IMR-90 (cell line): ENCODE results near the gene CXCR2. TPM values are rescaled to one million over a fixed set of nuclear protein-coding genes. Genes with fewer than 3 reads are reported as not detected.

ENCODE experiments used
- ATAC-seq: fragments of 200-7000 bp; cut with Tn5 transposase; 2 replicates; pipeline ENCODE4 v1.9.1; 2020; ENCODE audit warnings: low read depth, mild to moderate bottlenecking, moderate library complexity
- BruUV-seq: library from RNA; stranded (reverse); fragments of 400-500 nt; replicated peaks from 2 replicates; lab custom pipeline; 2021; lab: Mats Ljungman, UMichigan
- CTCF ChIA-PET: fragments of 300-600 bp; formaldehyde crosslinking; extraction: SDS; loops from one replicate; lab custom pipeline; 2021; ENCODE audit warnings: antibody characterized with exemption; lab: Yijun Ruan, JAX
- POLR2A ChIA-PET: fragments of 300-600 bp; sonication (Branson Sonifier 250); formaldehyde crosslinking; loops from one replicate; lab custom pipeline; 2022; ENCODE audit warnings: antibody characterized with exemption; ENCODE audit not compliant: unreplicated experiment; lab: Charles Lee
- DNase-seq: peaks from one replicate; pipeline ENCODE4 v3.0.0; 2013
- H2AFZ ChIP-seq: replicated peaks from 2 replicates; pipeline ENCODE3; 2013; ENCODE audit warnings: low read length, mild to moderate bottlenecking; ENCODE audit not compliant: poor library complexity
- H2AK5ac ChIP-seq: 2 replicates; pipeline ENCODE4 v1.6.1; 2013; ENCODE audit warnings: low read depth, low read length, inconsistent platforms
- H2AK9ac ChIP-seq: replicated peaks from 2 replicates; pipeline ENCODE3; 2013; ENCODE audit warnings: mild to moderate bottlenecking, low read depth, low read length, moderate library complexity; ENCODE audit not compliant: poor library complexity
- H2BK120ac ChIP-seq: 2 replicates; pipeline ENCODE4 v1.6.1; 2013; ENCODE audit warnings: low read depth, low read length, inconsistent platforms
- H2BK15ac ChIP-seq: 3 replicates; pipeline ENCODE4 v1.6.1; 2013; ENCODE audit warnings: low read depth, low read length, inconsistent platforms
- H2BK20ac ChIP-seq: 2 replicates; pipeline ENCODE4 v1.6.1; 2013; ENCODE audit warnings: low read depth, mild to moderate bottlenecking, inconsistent platforms, low read length, moderate library complexity
- H2BK5ac ChIP-seq: 2 replicates; pipeline ENCODE4 v1.6.1; 2013; ENCODE audit warnings: mild to moderate bottlenecking, low read depth, low read length, inconsistent platforms; ENCODE audit not compliant: poor library complexity, severe bottlenecking
- H3K14ac ChIP-seq: replicated peaks from 2 replicates; pipeline ENCODE4 v1.6.1; 2013; ENCODE audit warnings: low read depth, low read length, inconsistent platforms
- H3K18ac ChIP-seq: 2 replicates; pipeline ENCODE4 v1.6.1; 2013; ENCODE audit warnings: low read depth, low read length, control low read depth
- H3K23ac ChIP-seq: 2 replicates; pipeline ENCODE4 v1.6.1; 2013; ENCODE audit warnings: low read depth, low read length, inconsistent platforms
- H3K27ac ChIP-seq: 2 replicates; pipeline ENCODE4 v1.5.1; 2013; ENCODE audit warnings: mild to moderate bottlenecking, control low read depth, low read length; ENCODE audit not compliant: insufficient read depth
- H3K27me3 ChIP-seq: 2 replicates; pipeline ENCODE4 v1.6.1; 2013; ENCODE audit warnings: low read length; ENCODE audit not compliant: control insufficient read depth, insufficient read depth
- H3K36me3 ChIP-seq: 2 replicates; pipeline ENCODE4 v1.6.1; 2013; ENCODE audit warnings: low read length, mixed read lengths; ENCODE audit not compliant: control insufficient read depth, insufficient read depth
- H3K4ac ChIP-seq: 2 replicates; pipeline ENCODE4 v1.6.1; 2013; ENCODE audit warnings: low read depth, low read length, inconsistent platforms
- H3K4me1 ChIP-seq: 2 replicates; pipeline ENCODE4 v1.6.1; 2013; ENCODE audit warnings: low read length, mixed read lengths; ENCODE audit not compliant: control insufficient read depth, insufficient read depth
- H3K4me2 ChIP-seq: 2 replicates; pipeline ENCODE4 v1.6.1; 2013; ENCODE audit warnings: low read depth, mild to moderate bottlenecking, control low read depth, low read length, moderate library complexity
- H3K4me3 ChIP-seq: 2 replicates; pipeline ENCODE4 v1.5.1; 2013; ENCODE audit warnings: low read depth, mild to moderate bottlenecking, control low read depth, low read length, moderate library complexity; ENCODE audit not compliant: insufficient read depth
- H3K56ac ChIP-seq: 2 replicates; pipeline ENCODE4 v1.6.1; 2013; ENCODE audit warnings: low read length, inconsistent platforms; ENCODE audit not compliant: insufficient read depth; ENCODE audit errors: extremely low read depth
- H3K79me1 ChIP-seq, 2 experiments: 2 replicates each; pipeline ENCODE4 v1.6.1; 2013; ENCODE audit warnings: low read length in 2 of 2, inconsistent platforms in 1 of 2, low read depth in 1 of 2
- H3K9ac ChIP-seq: 2 replicates; pipeline ENCODE4 v1.6.1; 2013; ENCODE audit warnings: low read depth, low read length, control low read depth
- H3K9me1 ChIP-seq: 2 replicates; pipeline ENCODE4 v1.6.1; 2013; ENCODE audit warnings: low read length, inconsistent platforms; ENCODE audit not compliant: insufficient read depth
- H3K9me3 ChIP-seq: 2 replicates; pipeline ENCODE4 v1.6.1; 2013; ENCODE audit warnings: low read length; ENCODE audit not compliant: control insufficient read depth, insufficient read depth
- H4K20me1 ChIP-seq: 2 replicates; pipeline ENCODE4 v1.6.1; 2013; ENCODE audit warnings: low read length, inconsistent platforms; ENCODE audit not compliant: insufficient read depth
- H4K5ac ChIP-seq: 2 replicates; pipeline ENCODE4 v1.6.1; 2013; ENCODE audit warnings: mild to moderate bottlenecking, low read depth, low read length, control low read depth
- H4K8ac ChIP-seq, 2 experiments: 2 replicates each; pipeline ENCODE4 v1.6.1; 2013; ENCODE audit warnings: low read depth in 2 of 2, low read length in 2 of 2, control low read depth in 1 of 2, inconsistent platforms in 1 of 2
- H4K91ac ChIP-seq: 2 replicates; pipeline ENCODE4 v1.6.1; 2013; ENCODE audit warnings: low read depth, low read length, inconsistent platforms; ENCODE audit not compliant: insufficient read depth
- BHLHE40 ChIP-seq: fragments of 150-350 bp; IDR thresholded peaks from 2 replicates; pipeline ENCODE4 v1.6.1; 2016; ENCODE audit warnings: mild to moderate bottlenecking, low read depth, low read length
- CEBPB ChIP-seq: IDR thresholded peaks from 2 replicates; pipeline ENCODE4 v1.6.1; 2012; ENCODE audit warnings: low read depth, low read length, improper control_type of control experiment
- CHD1 ChIP-seq: IDR thresholded peaks from 2 replicates; pipeline ENCODE4 v1.6.1; 2012; ENCODE audit warnings: low read depth, low read length, improper control_type of control experiment
- FOS ChIP-seq: fragments of 150-350 bp; IDR thresholded peaks from 2 replicates; pipeline ENCODE4 v1.6.1; 2016; ENCODE audit warnings: low read depth, low read length
- MAFK ChIP-seq: IDR thresholded peaks from 2 replicates; pipeline ENCODE4 v1.6.1; 2012; ENCODE audit warnings: low read depth, low read length, improper control_type of control experiment
- MAZ ChIP-seq: IDR thresholded peaks from 2 replicates; pipeline ENCODE4 v1.6.1; 2012; ENCODE audit warnings: low read depth, mild to moderate bottlenecking, low read length, improper control_type of control experiment, moderate library complexity, borderline replicate concordance
- MXI1 ChIP-seq: IDR thresholded peaks from 2 replicates; pipeline ENCODE4 v1.6.1; 2012; ENCODE audit warnings: low read depth, mild to moderate bottlenecking, low read length, moderate library complexity, borderline replicate concordance
- NFE2L2 ChIP-seq: fragments of 150-350 bp; IDR thresholded peaks from 2 replicates; pipeline ENCODE4 v1.6.1; 2016; ENCODE audit warnings: low read depth, mild to moderate bottlenecking, low read length
- POLR2A ChIP-seq: IDR thresholded peaks from 2 replicates; pipeline ENCODE4 v1.6.1; 2012; ENCODE audit warnings: mild to moderate bottlenecking, low read depth, low read length
- RAD21 ChIP-seq: IDR thresholded peaks from 2 replicates; pipeline ENCODE4 v1.6.1; 2012; ENCODE audit warnings: low read length, improper control_type of control experiment
- RCOR1 ChIP-seq: IDR thresholded peaks from 2 replicates; pipeline ENCODE4 v1.6.1; 2012; ENCODE audit warnings: mild to moderate bottlenecking, low read length, improper control_type of control experiment; ENCODE audit not compliant: insufficient replicate concordance
- RFX5 ChIP-seq: IDR thresholded peaks from 2 replicates; pipeline ENCODE4 v1.8.0; 2012; ENCODE audit warnings: low read depth, mild to moderate bottlenecking, low read length, moderate library complexity
- SMC3 ChIP-seq: fragments of 150-350 bp; IDR thresholded peaks from 2 replicates; pipeline ENCODE4 v1.6.1; 2016; ENCODE audit warnings: low read depth, mild to moderate bottlenecking, antibody characterized with exemption, low read length, moderate library complexity
- WGBS, 2 experiments: methylation state at CpG; one replicate each; pipeline versions ENCODE4 v1.1.5 to v1.1.7; 2013; ENCODE audit warnings: missing lambda C conversion rate in 2 of 2; ENCODE audit not compliant: insufficient read length in 1 of 2; ENCODE audit errors: extremely low coverage in 2 of 2; 5-methylcytosine and 5-hydroxymethylcytosine counted together
- dilution Hi-C: fragments of 300-500 bp; cut with HindIII; formaldehyde crosslinking; loops from one replicate; pipeline ENCODE4 v1.14.3; 2018; ENCODE audit warnings: low sequenced_read_pairs; ENCODE audit not compliant: unreplicated experiment
- in situ Hi-C: fragments of 300-500 bp; cut with MboI; formaldehyde crosslinking; loops from 3 replicates; pipeline ENCODE4 v1.14.3; 2019; ENCODE audit warnings: low sequenced_read_pairs, inconsistent platforms, mixed read lengths
- intact Hi-C: fragments of 100-400 bp; cut with micrococcal nuclease; formaldehyde crosslinking; loops from 2 replicates; pipeline ENCODE4 v1.10.0; 2022
- polyA plus RNA-seq, 3 experiments: library from polyadenylated mRNA; depleted of rRNA; stranded (reverse); fragments of >200 nt; gene quantifications; 2 replicates each; pipeline ENCODE4 v1.2.3, GENCODE V29; 2012; ENCODE audit warnings: low replicate concordance in 1 of 3
- total RNA-seq: library from RNA; depleted of rRNA; stranded (reverse); fragments of >200 nt; gene quantifications from 2 replicates; pipeline ENCODE4 v1.2.3, GENCODE V29; 2012
- TF ChIP-seq, protein P1 (sequence below): conservative IDR thresholded peaks from 2 replicates; pipeline ENCODE4 v1.5.1; 2012; ENCODE audit warnings: mild to moderate bottlenecking, low read depth, low read length, improper control_type of control experiment
- TF ChIP-seq, protein P2 (sequence below): fragments of 150-350 bp; IDR thresholded peaks from 2 replicates; pipeline ENCODE4 v1.6.1; 2017; ENCODE audit warnings: mild to moderate bottlenecking, antibody characterized with exemption, low read length, low read depth
- TF ChIP-seq, protein P3 (sequence below): fragments of 150-350 bp; IDR thresholded peaks from 2 replicates; pipeline ENCODE4 v1.6.1; 2016; ENCODE audit warnings: low read depth, mild to moderate bottlenecking, low read length, moderate library complexity, borderline replicate concordance

The CXCR2 gene
- total and polyA plus RNA-seq, 2 of the 4 experiments (the other 2 are of a cell fraction), result not detected

DNA sequence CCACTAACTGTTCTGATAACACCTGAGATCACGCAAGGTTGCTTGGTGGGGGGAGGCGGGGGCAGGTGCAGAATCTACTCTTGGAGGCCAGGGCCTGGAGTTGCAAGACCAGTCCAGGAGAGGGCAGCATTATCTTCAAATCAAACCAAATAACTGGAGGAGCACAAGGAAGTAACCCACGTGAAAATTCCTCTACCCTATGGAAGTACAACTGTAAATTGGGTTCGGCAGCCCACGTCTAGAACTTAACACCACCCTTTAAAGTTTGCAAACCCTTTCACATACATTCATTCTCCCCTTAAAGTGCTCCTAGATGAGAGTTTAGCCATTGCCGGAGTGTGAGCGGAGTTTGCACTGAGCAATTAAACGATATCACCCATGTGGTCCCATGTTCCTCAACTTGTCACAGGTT, 60.5 kb downstream of the CXCR2 start:
- Histone ChIP-seq H3K27ac (no peak overlapping the region), H2BK15ac (no peak overlapping the region), H2AK5ac (no peak overlapping the region), H3K23ac (no peak overlapping the region), H4K20me1 (no peaks in the 10 kb centered on the region), H2BK5ac (no peak overlapping the region), H3K79me1 (no peaks in the 10 kb centered on the region), H3K27me3 (peaks cover 33% of the 10 kb centered on the region), H3K4me2 (peak overlapping the region; percentile 46), H3K4me1 (no peaks in the 10 kb centered on the region; the same call in 1 of the 2 replicates), H3K18ac (no peak overlapping the region), H4K8ac (peak overlapping the region in 1 of 2 experiments; percentile 36; a peak in 2 of 4 replicates), H3K56ac (no peak overlapping the region), H3K14ac (no peak overlapping the region), H3K4me3 (no peak overlapping the region), H3K9me3 (no peaks in the 10 kb centered on the region), H3K4ac (no peak overlapping the region), H2BK120ac (no peak overlapping the region), H4K5ac (no peak overlapping the region), H2BK20ac (no peak overlapping the region), H3K9ac (no peak overlapping the region), H3K9me1 (no peaks in the 10 kb centered on the region), H4K91ac (no peak overlapping the region; the same call in 1 of the 2 replicates), H3K36me3 (no peaks in the 10 kb centered on the region), H2AK9ac (no peak overlapping the region), H2AFZ (peak overlapping the region; percentile 86)
- dilution Hi-C loops (no loop called here), intact Hi-C loops (loop anchor here (2.0 to 5.0 kb wide), 4 partner anchors 41 to 280 kb away; no protein-coding TSS in a partner anchor), in situ Hi-C loops (no loop called here)
- ChIA-PET CTCF (no interaction called here), POLR2A (no interaction called here)
- DNase-seq (peak; percentile 72), ATAC-seq (peak; percentile 99)
- TF ChIP-seq SMC3, result peak; percentile 57
- TF ChIP-seq BHLHE40, result no peak
- TF ChIP-seq, protein P1, sequence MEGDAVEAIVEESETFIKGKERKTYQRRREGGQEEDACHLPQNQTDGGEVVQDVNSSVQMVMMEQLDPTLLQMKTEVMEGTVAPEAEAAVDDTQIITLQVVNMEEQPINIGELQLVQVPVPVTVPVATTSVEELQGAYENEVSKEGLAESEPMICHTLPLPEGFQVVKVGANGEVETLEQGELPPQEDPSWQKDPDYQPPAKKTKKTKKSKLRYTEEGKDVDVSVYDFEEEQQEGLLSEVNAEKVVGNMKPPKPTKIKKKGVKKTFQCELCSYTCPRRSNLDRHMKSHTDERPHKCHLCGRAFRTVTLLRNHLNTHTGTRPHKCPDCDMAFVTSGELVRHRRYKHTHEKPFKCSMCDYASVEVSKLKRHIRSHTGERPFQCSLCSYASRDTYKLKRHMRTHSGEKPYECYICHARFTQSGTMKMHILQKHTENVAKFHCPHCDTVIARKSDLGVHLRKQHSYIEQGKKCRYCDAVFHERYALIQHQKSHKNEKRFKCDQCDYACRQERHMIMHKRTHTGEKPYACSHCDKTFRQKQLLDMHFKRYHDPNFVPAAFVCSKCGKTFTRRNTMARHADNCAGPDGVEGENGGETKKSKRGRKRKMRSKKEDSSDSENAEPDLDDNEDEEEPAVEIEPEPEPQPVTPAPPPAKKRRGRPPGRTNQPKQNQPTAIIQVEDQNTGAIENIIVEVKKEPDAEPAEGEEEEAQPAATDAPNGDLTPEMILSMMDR, result peak; percentile 78
- TF ChIP-seq, protein P2, sequence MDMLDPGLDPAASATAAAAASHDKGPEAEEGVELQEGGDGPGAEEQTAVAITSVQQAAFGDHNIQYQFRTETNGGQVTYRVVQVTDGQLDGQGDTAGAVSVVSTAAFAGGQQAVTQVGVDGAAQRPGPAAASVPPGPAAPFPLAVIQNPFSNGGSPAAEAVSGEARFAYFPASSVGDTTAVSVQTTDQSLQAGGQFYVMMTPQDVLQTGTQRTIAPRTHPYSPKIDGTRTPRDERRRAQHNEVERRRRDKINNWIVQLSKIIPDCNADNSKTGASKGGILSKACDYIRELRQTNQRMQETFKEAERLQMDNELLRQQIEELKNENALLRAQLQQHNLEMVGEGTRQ, result no peak
- no peak for TF ChIP-seq CEBPB
- TF ChIP-seq, protein P3, sequence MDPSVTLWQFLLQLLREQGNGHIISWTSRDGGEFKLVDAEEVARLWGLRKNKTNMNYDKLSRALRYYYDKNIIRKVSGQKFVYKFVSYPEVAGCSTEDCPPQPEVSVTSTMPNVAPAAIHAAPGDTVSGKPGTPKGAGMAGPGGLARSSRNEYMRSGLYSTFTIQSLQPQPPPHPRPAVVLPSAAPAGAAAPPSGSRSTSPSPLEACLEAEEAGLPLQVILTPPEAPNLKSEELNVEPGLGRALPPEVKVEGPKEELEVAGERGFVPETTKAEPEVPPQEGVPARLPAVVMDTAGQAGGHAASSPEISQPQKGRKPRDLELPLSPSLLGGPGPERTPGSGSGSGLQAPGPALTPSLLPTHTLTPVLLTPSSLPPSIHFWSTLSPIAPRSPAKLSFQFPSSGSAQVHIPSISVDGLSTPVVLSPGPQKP, result no peak
- no peak for TF ChIP-seq RCOR1
- TF ChIP-seq MAFK, result no peak
- peak; percentile 68 for TF ChIP-seq RAD21
- peak; percentile 8; the same call in 1 of the 2 replicates for TF ChIP-seq MAZ
- no peak for TF ChIP-seq FOS
- TF ChIP-seq POLR2A, result no peak
- TF ChIP-seq RFX5, result no peak
- TF ChIP-seq CHD1, result no peak
- TF ChIP-seq NFE2L2, result no peak
- no peak for TF ChIP-seq MXI1
- BruUV-seq, result no TSS peak
- 93% methylated on average over 3 of the region's 8 CpGs; no CpG with 5 or more reads in 1 of the 2 experiments for WGBS, 2 experiments
